Measurements from ENCODE around the gene WDR64. TPM values are rescaled to one million over a fixed set of nuclear protein-coding genes. Genes with fewer than 3 reads are reported as not detected.

The WDR64 gene
- total and polyA plus RNA-seq, 2 donors (not counting 3 experiments of a cell fraction or from before 2014, with no cell fraction given) = not detected

DNA sequence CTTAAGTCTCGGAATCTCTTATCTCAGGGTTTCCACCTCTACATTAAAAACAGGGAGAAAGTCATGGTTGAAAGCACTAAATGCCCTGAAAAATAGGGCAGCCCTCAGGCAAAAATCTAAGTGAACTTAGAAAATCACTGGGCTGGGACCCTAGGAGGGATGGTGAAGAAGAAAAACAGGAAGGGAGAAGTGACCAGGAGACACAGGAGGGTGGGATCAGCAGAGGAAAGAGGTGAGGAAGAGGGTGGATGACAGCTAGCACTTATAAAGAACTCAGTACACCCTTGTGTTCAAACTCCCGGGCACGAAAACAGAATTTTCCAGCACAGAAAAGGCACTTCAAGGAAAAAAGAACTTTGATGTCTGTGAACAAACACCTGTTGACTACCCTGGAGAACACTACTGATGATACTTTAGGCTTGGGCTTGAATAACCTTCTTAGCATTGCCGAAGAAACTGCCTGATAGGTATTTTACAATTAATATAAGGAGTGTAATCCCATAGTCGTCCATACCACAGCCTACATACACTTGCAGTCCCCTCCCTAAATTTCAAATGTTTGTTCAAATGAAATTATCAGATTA lies 13.9 kb upstream of the WDR64 start:
- no peaks in the 10 kb centered on the region for H3K9me1 ChIP-seq (replicated peaks; ENCODE audit: control insufficient read depth, extremely low read depth, insufficient read depth, low read length)
- H3K4me1 ChIP-seq (ENCODE audit: control insufficient read depth, extremely low read depth, insufficient read depth, low read length) = peaks cover 33% of the 10 kb centered on the region
- peak overlapping the region; percentile 77 for H3K4me2 ChIP-seq (ENCODE audit: insufficient read depth, low read length)
- no peak overlapping the region for H3K9ac ChIP-seq (replicated peaks; ENCODE audit: extremely low read depth, insufficient read depth, low read length)
- ChIA-PET CTCF (interaction anchor here (1.2 to 3.1 kb wide), 3 partner anchors 11 to 27 kb away, joined by 8 to 15 read pairs (median 12); no protein-coding TSS in a partner anchor), POLR2A (no interaction called here)
- TF ChIP-seq FOS (IDR thresholded peaks at IDR 0.05; ENCODE audit: borderline replicate concordance, insufficient read depth, low read length) (no peak), GATA2 (IDR thresholded peaks at IDR 0.05; ENCODE audit: insufficient read depth, insufficient read length, low read depth, low read length) (no peak), POLR2AphosphoS5 (IDR thresholded peaks at IDR 0.05; ENCODE audit: insufficient read depth, low read depth, low read length) (no peak), POLR2A (IDR thresholded peaks at IDR 0.05; ENCODE audit: low read depth, low read length) (no peak), JUN (IDR thresholded peaks at IDR 0.05; ENCODE audit: borderline replicate concordance, insufficient read depth, insufficient read length, low read depth) (no peak), EZH2 (IDR thresholded peaks at IDR 0.05; ENCODE audit: borderline replicate concordance, low read depth, low read length, severe bottlenecking) (no peak), MYC (IDR thresholded peaks at IDR 0.05; ENCODE audit: low read depth, low read length) (no peak)
- TF ChIP-seq, protein P1, sequence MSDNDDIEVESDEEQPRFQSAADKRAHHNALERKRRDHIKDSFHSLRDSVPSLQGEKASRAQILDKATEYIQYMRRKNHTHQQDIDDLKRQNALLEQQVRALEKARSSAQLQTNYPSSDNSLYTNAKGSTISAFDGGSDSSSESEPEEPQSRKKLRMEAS (IDR thresholded peaks at IDR 0.05; ENCODE audit: insufficient read depth, insufficient read length) = no peak
- TF ChIP-seq, protein P2, sequence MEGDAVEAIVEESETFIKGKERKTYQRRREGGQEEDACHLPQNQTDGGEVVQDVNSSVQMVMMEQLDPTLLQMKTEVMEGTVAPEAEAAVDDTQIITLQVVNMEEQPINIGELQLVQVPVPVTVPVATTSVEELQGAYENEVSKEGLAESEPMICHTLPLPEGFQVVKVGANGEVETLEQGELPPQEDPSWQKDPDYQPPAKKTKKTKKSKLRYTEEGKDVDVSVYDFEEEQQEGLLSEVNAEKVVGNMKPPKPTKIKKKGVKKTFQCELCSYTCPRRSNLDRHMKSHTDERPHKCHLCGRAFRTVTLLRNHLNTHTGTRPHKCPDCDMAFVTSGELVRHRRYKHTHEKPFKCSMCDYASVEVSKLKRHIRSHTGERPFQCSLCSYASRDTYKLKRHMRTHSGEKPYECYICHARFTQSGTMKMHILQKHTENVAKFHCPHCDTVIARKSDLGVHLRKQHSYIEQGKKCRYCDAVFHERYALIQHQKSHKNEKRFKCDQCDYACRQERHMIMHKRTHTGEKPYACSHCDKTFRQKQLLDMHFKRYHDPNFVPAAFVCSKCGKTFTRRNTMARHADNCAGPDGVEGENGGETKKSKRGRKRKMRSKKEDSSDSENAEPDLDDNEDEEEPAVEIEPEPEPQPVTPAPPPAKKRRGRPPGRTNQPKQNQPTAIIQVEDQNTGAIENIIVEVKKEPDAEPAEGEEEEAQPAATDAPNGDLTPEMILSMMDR (IDR thresholded peaks at IDR 0.05; ENCODE audit: extremely low read depth in 1 of 2, insufficient read depth in 1 of 2, low read depth in 1 of 2, low read length in 2 of 2) = no peak
- peaks cover 2 to 5% of the 10 kb centered on the region in 2 experiments for H3K36me3 ChIP-seq (ENCODE audit: control insufficient read depth in 2 of 2, extremely low read depth in 1 of 2, insufficient read depth in 2 of 2, low read length in 2 of 2)
- no TSS peak for BruUV-seq (replicated peaks)
- DNase-seq (ENCODE audit: low read depth, low spot score) (no peak), FAIRE-seq (no peak)
- no peaks in the 10 kb centered on the region for H3K9me3 ChIP-seq (replicated peaks; ENCODE audit: control insufficient read depth, insufficient read depth, low read length)
- intact Hi-C loops (cut with micrococcal nuclease) = loop anchor here (10.0 kb wide), 1 partner anchor 283 kb away; the partner anchor contains the start of gene RGS7
- dilution Hi-C loops (cut with MboI; ENCODE audit: extremely low pct_ligation_motif_present, low sequenced_read_pairs) = no loop called here
- peaks cover 4% of the 10 kb centered on the region for H4K20me1 ChIP-seq (replicated peaks; ENCODE audit: control insufficient read depth, extremely low read depth, insufficient read depth, low read length)
- H3K79me2 ChIP-seq (ENCODE audit: control insufficient read depth, insufficient read depth, low read length) = peaks cover 58% of the 10 kb centered on the region
- H2AFZ ChIP-seq (ENCODE audit: low read depth, low read length) = no peak overlapping the region
- H3K4me3 ChIP-seq (replicated peaks in 1 of 3; ENCODE audit: insufficient read depth in 1 of 3, low read depth in 1 of 3, low read length in 3 of 3) = peak overlapping the region in 1 of 3 experiments; percentile 90
- H3K27ac ChIP-seq (ENCODE audit: insufficient read depth, low read depth, low read length) = no peak overlapping the region
- no peaks in the 10 kb centered on the region for H3K27me3 ChIP-seq (ENCODE audit: control insufficient read depth in 2 of 2, insufficient read depth in 2 of 2, low read length in 2 of 2)

Measured in endothelial cell of umbilical vein (primary cell).